Kasumi-1 (cell line): Measurements from ENCODE around the gene EIF5A2.
"Not testable (repeated sequence)": the region's sequence is repeated elsewhere in the genome, so short reads cannot be mapped to it uniquely, and the experiment has no call there.

Source experiments
- DNase-seq, 2 experiments: peaks; one replicate each; lab custom pipeline; 2025; lab: John Stamatoyannopoulos, UW

Gene EIF5A2

DNA sequence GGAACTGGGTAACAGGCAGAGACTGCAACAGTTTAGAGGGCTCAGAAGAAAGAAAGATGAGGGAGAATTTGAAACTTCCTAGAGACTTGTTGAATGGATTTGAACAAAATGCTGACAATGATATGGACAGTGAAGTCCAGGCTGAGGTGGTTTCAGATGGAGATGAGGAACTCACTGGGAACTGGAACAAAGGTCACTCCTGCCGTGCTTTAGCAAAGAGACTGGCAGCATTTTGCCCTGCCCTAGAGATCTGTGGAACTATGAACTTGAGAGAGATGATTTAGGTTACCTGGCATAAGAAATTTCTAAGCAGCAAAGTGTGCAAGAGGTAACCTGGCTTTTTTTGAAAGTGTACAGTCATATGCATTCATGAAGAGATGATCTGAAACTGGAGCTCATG is 11.7 kb downstream of the EIF5A2 start:
- no peak for DNase-seq

GRCh38 chr3:170896333-170896732 is 12.1 kb downstream of the EIF5A2 start:
- DNase-seq: not testable (repeated sequence)

- DNase-seq: no peak
These were observed 14.5 kb downstream of the EIF5A2 start for GRCh38 chr3:170893895-170894294.

- DNase-seq: no peak
These were observed 18.8 kb downstream of the EIF5A2 start for GRCh38 chr3:170889630-170890029.

GRCh38 chr3:170889132-170889531 is 19.3 kb downstream of the EIF5A2 start:
- no peak for DNase-seq

DNA sequence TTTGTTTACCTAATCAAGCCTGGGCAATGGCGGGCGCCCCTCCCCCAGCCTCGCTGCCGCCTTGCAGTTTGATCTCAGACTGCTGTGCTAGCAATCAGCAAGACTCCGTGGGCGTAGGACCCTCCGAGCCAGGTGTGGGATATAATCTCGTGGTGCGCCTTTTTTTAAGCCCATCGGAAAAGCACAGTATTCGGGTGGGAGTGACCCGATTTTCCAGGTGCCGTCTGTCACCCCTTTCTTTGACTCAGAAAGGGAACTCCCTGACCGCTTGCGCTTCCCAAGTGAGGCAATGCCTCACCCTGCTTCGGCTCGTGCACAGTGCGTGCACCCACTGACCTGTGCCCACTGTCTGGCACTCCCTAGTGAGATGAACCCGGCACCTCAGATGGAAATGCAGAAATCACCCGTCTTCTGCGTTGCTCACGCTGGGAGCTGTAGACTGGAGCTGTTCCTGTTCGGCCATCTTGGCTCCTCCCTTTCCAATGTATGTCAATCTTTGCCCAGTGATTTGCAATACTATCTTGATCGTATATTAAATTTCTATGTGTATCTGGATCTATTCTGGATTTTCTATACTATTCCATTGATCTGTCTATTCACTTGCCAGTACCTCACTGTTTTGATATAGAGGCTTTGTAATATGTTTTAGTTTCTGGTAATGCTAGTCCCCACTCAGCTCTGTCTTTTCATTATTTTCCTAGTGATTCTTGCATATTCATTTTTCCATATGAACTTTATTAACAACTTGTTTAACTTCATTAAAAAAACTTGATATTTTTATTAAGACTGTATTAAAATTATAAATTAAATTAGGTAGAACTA is 24.1 kb downstream of the EIF5A2 start:
- not testable (repeated sequence) for DNase-seq

- not testable (repeated sequence) for DNase-seq
These were observed 29.7 kb downstream of the EIF5A2 start for GRCh38 chr3:170878688-170879087.

DNA sequence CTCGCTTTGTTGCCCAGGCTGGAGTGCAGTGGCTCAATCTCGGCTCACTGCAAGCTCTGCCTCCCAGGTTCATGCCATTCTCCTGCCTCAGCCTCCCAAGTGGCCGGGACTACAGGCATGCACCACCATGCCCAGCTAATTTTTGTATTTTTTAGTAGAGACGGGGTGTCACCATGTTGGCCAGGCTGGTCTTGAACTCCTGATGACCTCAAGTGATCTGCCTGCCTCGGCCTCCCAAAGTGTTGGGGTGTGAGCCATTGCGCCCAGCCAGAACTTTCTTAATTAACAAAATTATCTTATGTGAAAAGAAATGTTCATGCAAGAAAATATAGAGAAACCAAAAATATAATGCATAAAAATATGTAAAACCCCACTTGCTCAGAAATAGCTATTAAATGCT is 31.1 kb downstream of the EIF5A2 start:
- DNase-seq: not testable (repeated sequence)

DNA sequence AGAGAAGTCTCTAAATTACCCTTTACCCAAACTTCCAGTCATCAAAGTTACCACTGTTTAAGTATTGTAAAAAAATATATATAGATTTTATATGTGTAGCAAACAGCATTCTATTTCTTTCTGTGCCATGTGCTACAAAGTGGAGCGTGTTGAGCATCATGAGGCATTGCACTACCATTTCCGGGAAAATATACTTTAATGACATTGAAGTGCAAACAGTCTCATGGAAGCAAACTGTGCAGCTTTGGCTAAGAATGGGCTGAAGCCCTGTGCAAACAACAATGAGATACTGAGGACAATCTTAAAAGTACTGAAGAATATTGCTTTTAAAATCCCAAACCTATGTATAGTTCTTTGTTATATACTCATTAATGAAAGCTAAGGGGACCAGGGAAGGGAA is 31.9 kb downstream of the EIF5A2 start:
- no peak for DNase-seq

GRCh38 chr3:170869645-170870593 is 38.5 kb downstream of the EIF5A2 start, which contains the start of gene RPL22L1:
TSS of gene RPL22L1 (minus strand) at chr3:170870195. CDS start at chr3:170870167, 28 bp downstream.
- no peak for DNase-seq

GRCh38 chr3:170869239-170869590 is 39.2 kb downstream of the EIF5A2 start:
- no peak for DNase-seq

GRCh38 chr3:170868577-170869238 is 39.7 kb downstream of the EIF5A2 start:
- DNase-seq: no peak

DNA sequence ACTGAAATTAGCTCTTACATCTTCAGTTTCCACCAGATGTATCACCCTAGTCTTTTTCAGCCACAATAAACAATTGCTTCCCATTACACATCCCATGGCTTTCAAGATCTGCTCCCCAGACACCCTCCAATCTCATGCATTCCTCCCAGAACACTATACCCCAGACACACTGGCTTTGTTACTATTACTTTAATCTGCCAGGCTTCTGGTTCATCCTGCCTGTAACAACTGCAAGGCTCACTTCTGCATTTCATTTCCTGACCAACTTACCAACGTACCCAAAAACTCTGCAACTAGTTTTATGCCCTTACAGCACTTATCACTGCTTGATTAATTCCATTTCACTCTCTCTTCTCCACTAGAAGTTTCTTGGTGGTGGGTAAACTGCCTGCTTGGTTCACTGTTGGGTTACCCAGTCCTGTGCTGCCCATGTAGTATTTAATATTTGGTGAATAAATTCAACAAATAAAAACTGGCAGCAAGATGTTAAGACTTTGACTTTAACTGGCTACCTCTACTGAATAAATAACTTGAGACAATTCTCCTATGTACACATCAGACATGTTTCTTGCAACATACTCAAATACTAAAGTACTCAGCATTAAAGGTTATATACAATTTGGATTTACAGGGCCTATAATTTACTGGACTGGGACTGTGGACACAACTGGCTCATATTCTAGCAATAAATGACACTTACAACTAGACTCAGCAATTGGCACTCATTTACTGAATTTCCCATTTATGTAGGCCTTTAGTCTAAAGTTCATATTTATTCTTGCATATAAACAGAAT is 41.1 kb downstream of the EIF5A2 start:
- no peak for DNase-seq

DNA sequence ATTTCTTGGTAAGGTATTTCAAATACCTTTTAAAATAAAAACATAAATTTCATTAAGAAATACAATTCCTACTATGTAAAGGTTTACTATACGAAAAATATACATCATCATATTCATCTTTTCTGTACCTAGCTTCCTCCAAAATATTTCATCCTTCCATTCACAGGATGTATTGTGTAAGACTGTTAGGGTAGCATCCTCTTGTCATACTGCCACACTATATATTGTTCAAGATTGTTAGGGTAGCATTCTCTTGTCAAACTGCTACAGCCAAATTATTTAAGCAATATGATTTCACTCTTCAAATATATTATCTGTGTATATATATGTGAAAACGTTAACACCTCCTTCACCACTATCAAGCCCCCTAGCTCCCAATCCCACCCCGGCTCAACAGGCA is 41.9 kb downstream of the EIF5A2 start:
- DNase-seq: no peak

DNA sequence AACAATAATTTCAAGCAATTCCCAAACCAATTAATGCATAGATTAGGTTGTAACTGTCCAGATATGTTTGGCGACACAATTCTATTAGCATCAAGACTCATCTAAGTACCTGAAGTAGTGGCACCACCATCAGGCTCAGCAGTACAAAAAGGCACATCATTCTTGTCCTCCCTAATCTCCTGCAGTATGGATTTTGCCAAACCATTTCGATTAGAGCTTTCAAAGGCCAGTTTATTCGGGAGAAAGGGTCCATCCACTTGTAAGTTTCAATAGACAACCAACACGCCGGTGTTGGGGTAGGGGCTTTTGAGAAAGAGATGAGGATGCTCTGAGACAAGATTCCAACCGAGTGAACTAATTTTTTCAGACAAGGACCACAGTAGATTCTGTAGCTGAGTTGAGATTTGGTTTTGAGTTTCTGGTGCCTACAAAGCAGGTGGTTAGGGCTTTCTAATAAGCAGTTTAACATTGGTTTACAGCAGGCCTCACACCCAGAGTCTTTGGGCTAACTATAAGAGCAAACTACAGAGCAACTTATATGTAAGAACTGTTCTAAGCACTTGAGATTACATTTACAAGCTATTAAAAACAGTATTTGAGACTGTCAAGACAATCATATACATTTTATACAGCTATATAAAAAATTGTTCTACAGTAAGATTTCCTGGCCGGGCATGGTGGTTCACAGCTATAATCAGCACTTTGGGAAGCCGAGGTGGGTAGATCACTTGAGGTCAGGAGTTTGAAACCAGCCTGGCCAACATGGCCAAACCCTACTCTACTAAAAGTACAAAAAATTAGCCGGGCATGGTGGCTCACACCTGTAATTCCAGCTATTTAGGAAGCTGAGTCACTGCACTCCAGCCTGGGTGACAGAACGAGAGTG is 43.0 kb downstream of the EIF5A2 start:
- no peak for DNase-seq

- no peak for DNase-seq
These were observed 43.8 kb downstream of the EIF5A2 start for GRCh38 chr3:170864525-170865208.

GRCh38 chr3:170863816-170864215 is 44.6 kb downstream of the EIF5A2 start:
- DNase-seq: no peak

DNA sequence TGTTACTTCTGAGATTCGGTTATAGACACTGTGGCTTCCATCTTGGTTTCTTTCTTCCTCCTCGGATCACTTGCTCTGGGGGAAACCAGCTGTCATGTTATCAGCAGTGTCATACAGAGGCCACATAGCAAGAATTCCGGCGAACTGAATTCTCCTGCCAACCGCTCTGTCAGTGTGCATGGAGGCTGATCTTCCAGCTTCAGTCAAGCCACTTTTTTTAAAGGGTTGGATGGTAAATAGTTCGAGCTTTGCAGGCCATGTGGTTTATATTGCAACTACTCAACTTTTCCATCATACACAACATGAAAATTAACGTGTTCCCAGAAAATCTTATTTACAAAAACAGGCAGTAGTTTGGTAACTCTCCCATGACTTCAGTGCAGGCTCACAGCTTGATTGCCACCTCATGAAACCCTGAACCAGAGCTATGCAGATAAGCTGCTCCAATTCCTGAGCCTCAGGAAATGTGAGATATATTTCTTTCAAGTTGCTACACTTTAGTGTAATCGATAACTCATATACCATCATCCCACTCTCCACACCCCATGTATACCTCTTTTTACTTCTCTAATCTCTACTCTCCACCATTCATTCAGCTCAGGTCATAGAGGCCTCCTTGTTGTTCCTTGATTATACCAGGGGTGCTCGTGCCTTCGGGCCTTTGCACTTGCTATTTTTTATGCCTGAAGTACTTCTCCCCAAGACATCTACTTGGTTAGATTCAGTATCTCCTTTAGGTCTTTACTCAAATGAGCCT is 45.6 kb downstream of the EIF5A2 start:
- DNase-seq: no peak

DNA sequence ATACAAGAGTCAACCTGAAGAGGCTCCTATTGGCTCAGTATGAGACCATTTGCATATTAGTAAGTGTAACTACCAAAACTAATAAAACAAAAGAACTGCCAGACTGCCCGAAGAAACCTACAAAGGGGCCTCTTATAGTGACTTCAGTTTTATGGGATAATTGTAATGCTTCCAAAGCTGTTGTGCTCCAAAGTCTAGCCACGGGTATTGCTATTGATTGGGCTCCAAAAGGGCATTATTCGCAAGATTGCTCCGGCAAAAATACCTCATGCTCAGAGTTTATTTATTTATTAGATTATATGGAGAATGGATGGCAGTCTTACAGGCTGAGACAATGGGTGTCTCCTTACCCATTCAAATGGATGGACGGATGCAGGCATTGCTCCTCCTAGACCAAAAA is 49.8 kb downstream of the EIF5A2 start:
- DNase-seq: no peak
